ENCODE measurements around the gene U2SURP. TPM values are rescaled to one million over a fixed set of nuclear protein-coding genes. Genes with fewer than 3 reads are reported as not detected.
"Not testable (repeated sequence)": the region's sequence is repeated elsewhere in the genome, so short reads cannot be mapped to it uniquely, and the experiment has no call there.

The U2SURP gene
- total RNA-seq, 1 donor from 2014 or later, result 68.6 TPM

GRCh38 chr3:143016321-143016972, 15.1 kb downstream of the U2SURP start:
- H3K27ac ChIP-seq, result no peak overlapping the region
- H3K4me1 ChIP-seq, result no peaks in the 10 kb centered on the region
- H3K4me3 ChIP-seq, result no peak overlapping the region
- DNase-seq (ENCODE audit: low spot score in 2 of 2), result no peak
- H3K9me3 ChIP-seq, result no peaks in the 10 kb centered on the region
- peaks cover 33 to 62% of the 10 kb centered on the region in 2 donors for H3K36me3 ChIP-seq
- intact Hi-C loops (cut with DNase I), result no loop called here
- no peaks in the 10 kb centered on the region for H3K27me3 ChIP-seq
- TF ChIP-seq CTCF (IDR thresholded peaks at IDR 0.05), result peak in 2 of 3 experiments; percentile 25 to 44

GRCh38 chr3:143024351-143024960, 23.1 kb downstream of the U2SURP start:
- Histone ChIP-seq H3K36me3 (peaks cover 42 to 83% of the 10 kb centered on the region in 2 donors), H3K4me1 (no peaks in the 10 kb centered on the region), H3K27ac (no peak overlapping the region), H3K27me3 (no peaks in the 10 kb centered on the region), H3K4me3 (no peak overlapping the region), H3K9me3 (no peaks in the 10 kb centered on the region)
- DNase-seq (ENCODE audit: low spot score in 2 of 2), result no peak
- no peak for TF ChIP-seq CTCF (IDR thresholded peaks at IDR 0.05)
- intact Hi-C loops (cut with DNase I), result no loop called here

GRCh38 chr3:143031327-143031726, 30.0 kb downstream of the U2SURP start:
- no peak overlapping the region for H3K27ac ChIP-seq
- H3K9me3 ChIP-seq, result no peaks in the 10 kb centered on the region
- H3K27me3 ChIP-seq, result no peaks in the 10 kb centered on the region
- no peaks in the 10 kb centered on the region for H3K4me1 ChIP-seq
- DNase-seq (ENCODE audit: low spot score in 2 of 2), result no peak
- H3K36me3 ChIP-seq, result peaks cover 49 to 76% of the 10 kb centered on the region in 2 donors
- H3K4me3 ChIP-seq, result no peak overlapping the region
- TF ChIP-seq CTCF (IDR thresholded peaks at IDR 0.05), result no peak
- intact Hi-C loops (cut with DNase I), result no loop called here

GRCh38 chr3:143031796-143032387, 30.5 kb downstream of the U2SURP start:
- DNase-seq (ENCODE audit: low spot score in 2 of 2); intact Hi-C loops (cut with DNase I); H3K27me3 ChIP-seq; H3K9me3 ChIP-seq; H3K27ac ChIP-seq; H3K4me1 ChIP-seq; H3K4me3 ChIP-seq: not testable (repeated sequence)
- peaks cover 55 to 79% of the 10 kb centered on the region in 2 donors for H3K36me3 ChIP-seq

- intact Hi-C loops (cut with DNase I), result no loop called here
- no peaks in the 10 kb centered on the region for H3K27me3 ChIP-seq
- peaks cover 49 to 70% of the 10 kb centered on the region in 2 donors for H3K36me3 ChIP-seq
- H3K9me3 ChIP-seq, result no peaks in the 10 kb centered on the region
- H3K27ac ChIP-seq, result no peak overlapping the region
- no peak for TF ChIP-seq CTCF (IDR thresholded peaks at IDR 0.05)
- H3K4me3 ChIP-seq, result no peak overlapping the region
- DNase-seq (ENCODE audit: low spot score in 2 of 2), result no peak
- H3K4me1 ChIP-seq, result no peaks in the 10 kb centered on the region
Measured at GRCh38 chr3:143035466-143036211, 34.3 kb downstream of the U2SURP start.

GRCh38 chr3:143036557-143036956, 35.2 kb downstream of the U2SURP start:
- H3K27ac ChIP-seq, result no peak overlapping the region
- no peaks in the 10 kb centered on the region for H3K9me3 ChIP-seq
- H3K4me1 ChIP-seq, result no peaks in the 10 kb centered on the region
- H3K36me3 ChIP-seq, result peaks cover 49 to 61% of the 10 kb centered on the region in 2 donors
- no peak for TF ChIP-seq CTCF (IDR thresholded peaks at IDR 0.05)
- no peak overlapping the region for H3K4me3 ChIP-seq
- DNase-seq (ENCODE audit: low spot score in 2 of 2), result no peak
- intact Hi-C loops (cut with DNase I), result no loop called here
- H3K27me3 ChIP-seq, result no peaks in the 10 kb centered on the region

All from ascending aorta (tissue), 2 donors.